Omental fat pad (tissue), 4 donors: ENCODE measurements around the gene CCNJL. TPM values are rescaled to one million over a fixed set of nuclear protein-coding genes. Genes with fewer than 3 reads are reported as not detected.

Experiments
- ATAC-seq: fragments of 150-250 bp; one replicate; pipeline ENCODE4 v1.9.1; 2016; ENCODE audit warnings: mild to moderate bottlenecking, moderate library complexity; ENCODE audit not compliant: low FRiP score
- DNase-seq: peaks from one replicate; pipeline ENCODE4 v3.0.0-alpha.2; 2019; ENCODE audit warnings: low spot score
- CTCF ChIP-seq, 3 donors: fragments of 450-650 bp; IDR thresholded peaks; one replicate each; pipeline ENCODE4 v1.5.1; 2016 to 2017; ENCODE audit warnings: antibody characterized with exemption in 3 of 3, mild to moderate bottlenecking in 3 of 3, moderate library complexity in 2 of 3
- total RNA-seq, 4 donors: library from RNA; depleted of rRNA; stranded (reverse); fragments of >200 nt; gene quantifications; one replicate each; pipeline ENCODE4 v1.1.0, GENCODE V29; 2016

Gene CCNJL
- total RNA-seq, 4 donors from 2014 or later = 0.24 to 5.4 (median 0.45) TPM

GRCh38 chr5:160245506-160246086 lies 66.8 kb downstream of the CCNJL start:
- TF ChIP-seq CTCF (IDR thresholded peaks at IDR 0.05) = no peak
- no peak for DNase-seq
- ATAC-seq = no peak

- no peak for TF ChIP-seq CTCF (IDR thresholded peaks at IDR 0.05)
- no peak for ATAC-seq
- no peak for DNase-seq
Observed at GRCh38 chr5:160242145-160242544, 70.2 kb downstream of the CCNJL start.

GRCh38 chr5:160240350-160240749 lies 72.0 kb downstream of the CCNJL start:
- ATAC-seq = no peak
- DNase-seq = no peak
- TF ChIP-seq CTCF (IDR thresholded peaks at IDR 0.05) = no peak

- ATAC-seq (no peak), DNase-seq (no peak)
- TF ChIP-seq CTCF (IDR thresholded peaks at IDR 0.05) = no peak
Observed at GRCh38 chr5:160237571-160238093, 74.7 kb downstream of the CCNJL start.

- DNase-seq (no peak), ATAC-seq (no peak)
- no peak for TF ChIP-seq CTCF (IDR thresholded peaks at IDR 0.05)
Observed at GRCh38 chr5:160235731-160236130, 76.6 kb downstream of the CCNJL start.

- ATAC-seq (no peak), DNase-seq (no peak)
- no peak for TF ChIP-seq CTCF (IDR thresholded peaks at IDR 0.05)
Observed at GRCh38 chr5:160233215-160233614, 79.1 kb downstream of the CCNJL start.

- no peak for TF ChIP-seq CTCF (IDR thresholded peaks at IDR 0.05)
- ATAC-seq = no peak
- DNase-seq = no peak
Observed at GRCh38 chr5:160231783-160232342, 80.5 kb downstream of the CCNJL start.
